Measurements from ENCODE around the gene THBS2. TPM values are rescaled to one million over a fixed set of nuclear protein-coding genes. Genes with fewer than 3 reads are reported as not detected.

The THBS2 gene
- total RNA-seq, 1 donor from 2014 or later: 0.23 TPM

DNA sequence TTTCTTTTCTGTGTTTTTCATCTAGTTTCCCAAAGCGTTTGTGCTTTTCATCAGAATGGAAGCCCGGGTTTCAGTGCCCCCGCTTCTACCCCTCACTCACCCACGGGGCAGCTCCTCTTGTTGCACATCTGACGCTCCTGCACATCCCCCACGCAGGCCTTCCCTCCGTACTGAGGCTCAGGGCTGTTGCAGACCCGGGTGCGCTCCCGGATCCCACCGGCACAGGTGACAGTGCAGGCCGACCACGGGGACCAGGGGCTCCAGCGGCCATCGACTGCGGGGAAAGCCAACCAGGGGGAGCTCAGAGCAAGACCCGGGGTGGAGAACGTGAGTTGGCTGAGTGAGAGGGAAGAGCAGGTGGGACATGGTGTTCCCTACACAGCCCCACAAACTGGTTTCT is 19.0 kb downstream of the THBS2 start:
- Mint-ChIP-seq H3K36me3 (ENCODE audit: low read depth, unreplicated experiment) (peaks cover 14% of the 10 kb centered on the region), H3K4me1 (ENCODE audit: unreplicated experiment) (peaks cover 6% of the 10 kb centered on the region), H3K27ac (ENCODE audit: unreplicated experiment) (peak overlapping the region; percentile 10), H3K4me3 (ENCODE audit: unreplicated experiment) (no peak overlapping the region), H3K9me3 (ENCODE audit: unreplicated experiment) (peaks cover 5% of the 10 kb centered on the region), H3K27me3 (ENCODE audit: unreplicated experiment) (peaks cover 13% of the 10 kb centered on the region)
- TF ChIP-seq, protein P1, sequence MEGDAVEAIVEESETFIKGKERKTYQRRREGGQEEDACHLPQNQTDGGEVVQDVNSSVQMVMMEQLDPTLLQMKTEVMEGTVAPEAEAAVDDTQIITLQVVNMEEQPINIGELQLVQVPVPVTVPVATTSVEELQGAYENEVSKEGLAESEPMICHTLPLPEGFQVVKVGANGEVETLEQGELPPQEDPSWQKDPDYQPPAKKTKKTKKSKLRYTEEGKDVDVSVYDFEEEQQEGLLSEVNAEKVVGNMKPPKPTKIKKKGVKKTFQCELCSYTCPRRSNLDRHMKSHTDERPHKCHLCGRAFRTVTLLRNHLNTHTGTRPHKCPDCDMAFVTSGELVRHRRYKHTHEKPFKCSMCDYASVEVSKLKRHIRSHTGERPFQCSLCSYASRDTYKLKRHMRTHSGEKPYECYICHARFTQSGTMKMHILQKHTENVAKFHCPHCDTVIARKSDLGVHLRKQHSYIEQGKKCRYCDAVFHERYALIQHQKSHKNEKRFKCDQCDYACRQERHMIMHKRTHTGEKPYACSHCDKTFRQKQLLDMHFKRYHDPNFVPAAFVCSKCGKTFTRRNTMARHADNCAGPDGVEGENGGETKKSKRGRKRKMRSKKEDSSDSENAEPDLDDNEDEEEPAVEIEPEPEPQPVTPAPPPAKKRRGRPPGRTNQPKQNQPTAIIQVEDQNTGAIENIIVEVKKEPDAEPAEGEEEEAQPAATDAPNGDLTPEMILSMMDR (IDR thresholded peaks at IDR 0.05; ENCODE audit: unreplicated experiment): no peak
- DNase-seq (ENCODE audit: low spot score): no peak

DNA sequence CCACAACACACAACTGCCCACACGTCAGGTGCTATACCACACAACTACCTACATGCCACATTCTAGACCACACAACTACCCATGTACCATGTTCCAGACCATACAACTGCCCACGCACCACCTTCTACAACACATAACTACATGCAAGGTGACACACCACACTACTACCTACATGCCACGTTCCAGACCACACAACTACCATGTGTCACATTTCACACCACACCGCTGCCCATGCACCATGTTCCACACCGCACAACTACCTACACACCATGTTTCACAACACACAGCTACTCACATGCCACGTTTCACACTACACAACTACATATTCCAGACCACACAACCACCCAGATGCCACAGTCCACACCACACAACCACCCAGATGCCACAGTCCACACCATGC is 19.8 kb downstream of the THBS2 start:
- Mint-ChIP-seq H3K27ac (ENCODE audit: unreplicated experiment) (peak overlapping the region; percentile 10), H3K4me3 (ENCODE audit: unreplicated experiment) (peak overlapping the region; percentile 48), H3K4me1 (ENCODE audit: unreplicated experiment) (peaks cover 6% of the 10 kb centered on the region), H3K9me3 (ENCODE audit: unreplicated experiment) (peaks cover 5% of the 10 kb centered on the region), H3K27me3 (ENCODE audit: unreplicated experiment) (peaks cover 13% of the 10 kb centered on the region), H3K36me3 (ENCODE audit: low read depth, unreplicated experiment) (peaks cover 14% of the 10 kb centered on the region)
- DNase-seq (ENCODE audit: low spot score): no peak
- TF ChIP-seq, protein P1 (IDR thresholded peaks at IDR 0.05; ENCODE audit: unreplicated experiment): no peak

DNA sequence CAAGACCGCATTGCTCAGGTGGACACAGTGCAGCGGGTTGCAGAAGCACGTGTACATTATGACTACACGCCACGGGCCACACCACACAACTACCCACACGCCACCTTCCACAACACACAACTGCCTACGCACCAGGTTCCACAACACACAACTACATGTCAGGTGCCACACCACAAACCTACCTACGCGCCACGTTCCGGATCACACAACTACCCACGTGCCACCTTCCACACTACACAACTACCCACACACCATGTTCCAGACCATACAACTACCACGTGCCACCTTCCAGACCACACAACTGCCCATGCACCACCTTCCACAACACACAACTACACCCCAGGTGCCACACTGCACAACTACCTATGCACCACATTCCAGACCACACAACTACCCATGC is 20.5 kb downstream of the THBS2 start:
- Mint-ChIP-seq H3K4me3 (ENCODE audit: unreplicated experiment) (no peak overlapping the region), H3K27me3 (ENCODE audit: unreplicated experiment) (peaks cover 13% of the 10 kb centered on the region), H3K9me3 (ENCODE audit: unreplicated experiment) (peaks cover 5% of the 10 kb centered on the region), H3K36me3 (ENCODE audit: low read depth, unreplicated experiment) (peaks cover 14% of the 10 kb centered on the region), H3K4me1 (ENCODE audit: unreplicated experiment) (peaks cover 6% of the 10 kb centered on the region), H3K27ac (ENCODE audit: unreplicated experiment) (no peak overlapping the region)
- TF ChIP-seq, protein P1 (IDR thresholded peaks at IDR 0.05; ENCODE audit: unreplicated experiment): no peak
- DNase-seq (ENCODE audit: low spot score): no peak

DNA sequence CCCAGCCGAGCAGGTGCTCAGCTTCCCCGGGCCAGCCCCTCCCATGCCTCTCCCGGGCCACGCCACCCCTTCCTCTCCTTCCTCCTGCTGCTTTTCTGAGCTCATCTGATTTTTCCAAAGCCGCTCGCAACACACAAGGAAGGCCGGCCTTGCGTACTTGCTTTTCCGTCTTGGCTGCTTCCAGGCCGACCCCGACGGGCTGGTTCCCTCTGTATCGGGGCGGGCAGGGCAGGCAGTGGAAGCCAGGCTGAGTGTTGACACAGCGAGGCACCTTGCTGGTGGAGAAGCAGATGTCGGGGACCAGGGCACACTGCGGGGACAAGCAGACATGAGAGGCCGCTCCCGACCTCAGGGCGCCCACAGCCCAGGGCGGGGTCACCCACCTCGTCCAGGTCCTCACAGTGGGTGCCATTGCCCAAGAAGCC is 21.1 kb downstream of the THBS2 start:
- peaks cover 5% of the 10 kb centered on the region for H3K9me3 Mint-ChIP-seq (ENCODE audit: unreplicated experiment)
- no peak overlapping the region for H3K27ac Mint-ChIP-seq (ENCODE audit: unreplicated experiment)
- peaks cover 14% of the 10 kb centered on the region for H3K36me3 Mint-ChIP-seq (ENCODE audit: low read depth, unreplicated experiment)
- TF ChIP-seq, protein P1 (IDR thresholded peaks at IDR 0.05; ENCODE audit: unreplicated experiment): no peak
- H3K27me3 Mint-ChIP-seq (ENCODE audit: unreplicated experiment): peaks cover 11% of the 10 kb centered on the region
- H3K4me3 Mint-ChIP-seq (ENCODE audit: unreplicated experiment): no peak overlapping the region
- peaks cover 6% of the 10 kb centered on the region for H3K4me1 Mint-ChIP-seq (ENCODE audit: unreplicated experiment)
- DNase-seq (ENCODE audit: low spot score): no peak

DNA sequence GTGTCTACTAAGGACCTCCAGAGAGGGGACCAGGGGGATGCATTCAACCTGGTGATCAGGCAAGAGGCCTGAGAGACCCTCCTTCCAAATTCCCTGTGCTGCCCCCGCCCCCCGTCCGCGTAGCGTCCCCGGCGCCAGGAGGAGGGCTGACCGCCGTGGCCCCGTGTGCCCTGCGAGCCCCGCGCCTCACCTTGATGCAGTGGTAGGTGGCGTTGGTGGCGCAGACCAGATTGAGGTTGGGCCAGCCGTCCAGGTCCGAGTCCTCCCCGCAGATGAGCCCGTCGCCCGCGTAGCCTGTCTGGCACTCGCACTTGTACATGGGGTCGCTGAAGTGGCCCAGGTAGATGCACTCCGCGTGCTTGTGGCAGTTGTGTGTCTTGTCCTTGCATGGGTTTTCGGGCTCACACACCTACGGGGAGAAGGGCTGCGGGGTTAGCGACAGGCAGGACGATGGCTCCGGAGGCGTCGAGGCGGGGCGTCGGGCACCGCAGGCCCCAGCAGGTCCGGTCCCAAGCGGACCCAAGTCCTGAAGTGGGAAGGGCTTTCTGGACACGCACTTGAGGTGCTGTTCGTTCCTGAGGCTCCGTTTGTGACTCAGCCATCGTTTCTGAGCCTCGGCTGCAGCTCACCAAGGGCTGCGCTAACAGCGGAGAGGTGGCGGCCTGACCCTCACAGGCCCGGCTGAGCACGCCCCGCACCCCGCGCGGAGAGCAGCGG is 21.7 kb downstream of the THBS2 start:
- Mint-ChIP-seq H3K4me1 (ENCODE audit: unreplicated experiment) (peaks cover 6% of the 10 kb centered on the region), H3K9me3 (ENCODE audit: unreplicated experiment) (peaks cover 5% of the 10 kb centered on the region), H3K27ac (ENCODE audit: unreplicated experiment) (no peak overlapping the region), H3K4me3 (ENCODE audit: unreplicated experiment) (no peak overlapping the region), H3K27me3 (ENCODE audit: unreplicated experiment) (peaks cover 11% of the 10 kb centered on the region), H3K36me3 (ENCODE audit: low read depth, unreplicated experiment) (peaks cover 14% of the 10 kb centered on the region)
- no peak for DNase-seq (ENCODE audit: low spot score)
- TF ChIP-seq, protein P1 (IDR thresholded peaks at IDR 0.05; ENCODE audit: unreplicated experiment): no peak

Data from endothelial cell (in vitro differentiated cells).